ENCODE results near the gene MOSMO.

The MOSMO gene

DNA sequence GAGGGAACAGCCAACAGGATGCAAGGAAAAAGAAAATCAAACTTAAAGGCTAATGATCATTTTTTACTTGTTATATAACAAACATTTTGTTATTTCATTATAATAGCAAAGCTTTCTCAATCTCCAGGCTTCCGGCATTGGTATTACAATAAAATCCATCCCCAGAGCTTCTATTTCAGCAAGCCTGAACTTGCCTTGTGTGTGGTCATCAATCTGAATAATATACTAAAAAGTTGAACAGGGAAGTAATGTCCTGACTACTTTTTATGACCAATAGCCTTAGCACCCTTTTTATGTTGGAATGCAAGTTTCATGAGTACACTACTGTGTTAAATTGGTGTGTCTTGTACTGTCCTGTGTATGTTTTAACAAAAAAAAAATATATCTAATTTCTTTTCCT lies 57.3 kb downstream of the MOSMO start:
- no peak for DNase-seq (ENCODE audit: extremely low spot score)
- CTCF ChIA-PET = interaction anchor here (1.1 to 2.2 kb wide), 3 partner anchors 13 to 64 kb away, joined by 3 to 14 read pairs (median 4); no protein-coding TSS in a partner anchor
- POLR2A ChIA-PET = no interaction called here
- TF ChIP-seq, protein P1, sequence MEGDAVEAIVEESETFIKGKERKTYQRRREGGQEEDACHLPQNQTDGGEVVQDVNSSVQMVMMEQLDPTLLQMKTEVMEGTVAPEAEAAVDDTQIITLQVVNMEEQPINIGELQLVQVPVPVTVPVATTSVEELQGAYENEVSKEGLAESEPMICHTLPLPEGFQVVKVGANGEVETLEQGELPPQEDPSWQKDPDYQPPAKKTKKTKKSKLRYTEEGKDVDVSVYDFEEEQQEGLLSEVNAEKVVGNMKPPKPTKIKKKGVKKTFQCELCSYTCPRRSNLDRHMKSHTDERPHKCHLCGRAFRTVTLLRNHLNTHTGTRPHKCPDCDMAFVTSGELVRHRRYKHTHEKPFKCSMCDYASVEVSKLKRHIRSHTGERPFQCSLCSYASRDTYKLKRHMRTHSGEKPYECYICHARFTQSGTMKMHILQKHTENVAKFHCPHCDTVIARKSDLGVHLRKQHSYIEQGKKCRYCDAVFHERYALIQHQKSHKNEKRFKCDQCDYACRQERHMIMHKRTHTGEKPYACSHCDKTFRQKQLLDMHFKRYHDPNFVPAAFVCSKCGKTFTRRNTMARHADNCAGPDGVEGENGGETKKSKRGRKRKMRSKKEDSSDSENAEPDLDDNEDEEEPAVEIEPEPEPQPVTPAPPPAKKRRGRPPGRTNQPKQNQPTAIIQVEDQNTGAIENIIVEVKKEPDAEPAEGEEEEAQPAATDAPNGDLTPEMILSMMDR (IDR thresholded peaks at IDR 0.05; ENCODE audit: control extremely low read depth, extremely low read depth, low read depth, missing control alignments) = no peak

DNA sequence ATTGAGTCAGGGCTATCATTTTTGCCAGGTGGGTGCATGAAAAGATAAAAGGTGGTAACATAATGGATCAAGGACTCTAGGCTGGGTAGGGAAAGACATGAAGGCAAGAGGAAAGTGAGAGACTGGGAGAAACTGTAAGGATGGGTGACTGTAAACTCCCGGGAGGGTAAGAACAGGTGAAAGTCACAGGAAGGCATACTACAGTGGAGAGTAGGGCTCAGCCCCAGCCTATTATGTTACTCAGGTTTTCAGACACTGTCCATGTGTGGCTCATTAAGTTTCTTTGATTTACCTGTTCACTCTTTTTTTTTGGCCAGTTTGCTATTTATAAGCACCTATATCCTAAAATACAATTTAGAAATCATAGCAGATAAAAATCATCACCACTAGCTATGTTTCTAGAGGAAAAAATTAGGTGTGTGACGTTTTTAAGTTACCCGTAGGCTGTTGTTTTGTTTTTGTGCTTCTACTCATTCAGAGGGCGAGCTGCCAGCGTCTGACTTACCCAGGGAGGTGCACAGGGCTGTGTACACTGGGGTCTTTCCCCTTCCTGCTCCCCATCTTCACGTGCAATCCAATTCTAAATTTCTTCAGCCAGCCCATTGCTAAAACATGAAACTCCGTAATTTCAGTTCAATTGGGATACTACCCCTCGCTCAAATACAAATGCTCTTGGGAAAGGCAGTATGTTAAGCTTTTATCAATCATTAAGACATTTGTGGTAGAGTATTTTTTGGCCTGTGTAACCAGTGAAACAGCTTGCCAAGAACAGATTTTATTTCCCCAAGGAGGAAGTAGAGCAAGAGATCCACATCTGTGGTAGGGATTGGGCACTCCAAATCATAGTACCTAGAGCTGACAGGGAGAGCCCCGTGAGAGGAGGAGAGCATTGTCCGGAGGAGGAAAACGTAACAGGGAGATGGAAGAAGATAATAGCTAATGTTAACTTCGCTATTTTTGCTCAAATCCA lies 62.7 kb downstream of the MOSMO start:
- POLR2A ChIA-PET = no interaction called here
- CTCF ChIA-PET = interaction anchor here (0.9 to 3.1 kb wide), 10 partner anchors 9 to 118 kb away, joined by 3 to 15 read pairs (median 4); partner anchors contain the start of gene MOSMO
- TF ChIP-seq, protein P1 (IDR thresholded peaks at IDR 0.05; ENCODE audit: control extremely low read depth, extremely low read depth, low read depth, missing control alignments) = no peak
- DNase-seq (ENCODE audit: extremely low spot score) = no peak

DNA sequence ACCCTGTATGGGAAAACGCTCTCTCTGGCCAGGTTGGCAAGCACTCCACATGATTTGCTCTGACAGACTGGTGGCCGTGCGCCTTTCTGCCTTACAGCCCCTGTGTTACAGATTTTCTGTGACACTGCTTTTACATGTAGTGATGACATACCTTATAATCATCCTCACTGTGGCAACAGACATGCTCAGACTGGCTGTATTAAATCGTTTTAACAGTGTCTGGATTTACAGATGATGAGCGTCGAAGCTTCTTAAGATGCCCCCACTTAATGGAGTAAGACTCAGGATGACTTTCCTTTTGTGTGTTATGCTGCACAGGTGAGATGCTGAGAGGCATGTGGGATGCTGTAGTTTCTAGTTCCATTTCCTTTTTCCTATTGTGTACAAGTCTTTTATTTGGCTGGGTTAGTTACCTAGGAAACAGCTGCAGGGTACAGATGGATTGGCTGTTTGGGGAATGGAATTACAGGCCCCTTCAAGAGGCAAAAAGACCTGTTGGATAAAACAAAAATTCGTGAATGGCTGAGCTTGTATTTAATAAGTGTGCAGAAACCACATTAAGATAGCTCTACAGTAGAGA lies 63.5 kb downstream of the MOSMO start:
- CTCF ChIA-PET = interaction anchor here (0.9 to 3.1 kb wide), 11 partner anchors 9 to 117 kb away, joined by 3 to 15 read pairs (median 4); partner anchors contain the start of gene MOSMO

DNA sequence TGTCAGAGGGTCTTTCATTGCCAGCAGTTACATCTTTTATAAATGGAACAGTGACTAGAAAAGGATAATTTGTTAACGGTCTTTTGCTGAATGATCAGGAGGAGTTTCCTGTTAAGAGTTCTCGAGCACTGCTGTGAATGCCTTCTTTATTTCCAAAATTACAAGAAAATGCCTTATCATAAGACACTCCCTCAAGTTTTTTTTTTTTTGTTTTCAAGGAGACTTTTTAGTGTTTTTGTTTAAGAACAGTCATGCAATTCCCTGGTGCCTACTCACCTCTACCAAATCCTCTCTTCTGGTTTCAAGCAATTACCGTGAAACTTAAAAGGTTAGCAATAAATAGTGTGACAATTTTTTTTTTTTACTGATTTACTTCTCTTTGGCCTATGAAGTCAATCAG lies 65.4 kb downstream of the MOSMO start:
- POLR2A ChIA-PET = no interaction called here
- CTCF ChIA-PET = interaction anchor here (0.7 to 3.1 kb wide), 5 partner anchors 11 to 75 kb away, joined by 3 to 15 read pairs (median 4); no protein-coding TSS in a partner anchor
- no peak for DNase-seq (ENCODE audit: extremely low spot score)
- TF ChIP-seq, protein P1 (IDR thresholded peaks at IDR 0.05; ENCODE audit: control extremely low read depth, extremely low read depth, low read depth, missing control alignments) = no peak

More for the DNA sequence above, 63.5 kb downstream of the MOSMO start:
- TF ChIP-seq, protein P1 (IDR thresholded peaks at IDR 0.05; ENCODE audit: control extremely low read depth, extremely low read depth, low read depth, missing control alignments) = no peak
- POLR2A ChIA-PET = no interaction called here
- DNase-seq (ENCODE audit: extremely low spot score) = no peak

DNA sequence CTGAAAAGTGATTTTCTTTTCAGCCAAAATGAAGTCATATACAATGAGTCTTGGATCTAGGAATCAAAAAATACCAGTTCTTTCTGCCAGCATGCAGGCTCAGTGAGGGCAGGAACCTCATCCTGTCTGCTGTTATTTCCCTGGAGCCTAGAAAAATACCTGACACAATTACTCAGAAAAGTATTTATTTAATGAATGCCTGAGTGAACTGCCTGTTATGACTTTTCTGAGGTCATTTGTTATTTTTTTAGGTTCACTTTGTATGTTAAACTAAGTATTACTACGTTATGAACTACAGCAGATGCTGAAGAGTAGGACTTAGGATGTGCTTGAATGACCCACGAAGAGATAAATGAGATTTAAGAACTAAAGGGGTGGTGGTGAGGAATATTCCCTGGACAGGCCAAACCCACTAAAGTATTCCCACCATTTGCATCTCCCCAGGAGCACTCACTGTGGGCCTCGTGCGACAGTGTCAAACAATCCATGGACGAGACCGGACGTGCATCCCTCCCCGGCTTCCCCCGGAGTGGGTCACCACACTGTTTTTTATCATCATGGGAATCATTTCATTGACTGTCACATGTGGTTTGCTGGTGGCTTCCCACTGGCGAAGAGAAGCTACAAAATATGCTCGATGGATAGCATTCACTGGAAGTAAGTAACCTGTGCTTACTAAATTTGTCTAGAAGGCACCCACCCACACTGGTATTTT lies 67.3 kb downstream of the MOSMO start:
- no peak for DNase-seq (ENCODE audit: extremely low spot score)
- ChIA-PET CTCF (interaction anchor here (1.0 to 6.0 kb wide), 3 partner anchors 26 to 72 kb away, joined by 3 to 313 read pairs (median 47); partner anchors contain the start of genes MOSMO and PDZD9), POLR2A (no interaction called here)
- TF ChIP-seq, protein P1 (IDR thresholded peaks at IDR 0.05; ENCODE audit: control extremely low read depth, extremely low read depth, low read depth, missing control alignments) = no peak

DNA sequence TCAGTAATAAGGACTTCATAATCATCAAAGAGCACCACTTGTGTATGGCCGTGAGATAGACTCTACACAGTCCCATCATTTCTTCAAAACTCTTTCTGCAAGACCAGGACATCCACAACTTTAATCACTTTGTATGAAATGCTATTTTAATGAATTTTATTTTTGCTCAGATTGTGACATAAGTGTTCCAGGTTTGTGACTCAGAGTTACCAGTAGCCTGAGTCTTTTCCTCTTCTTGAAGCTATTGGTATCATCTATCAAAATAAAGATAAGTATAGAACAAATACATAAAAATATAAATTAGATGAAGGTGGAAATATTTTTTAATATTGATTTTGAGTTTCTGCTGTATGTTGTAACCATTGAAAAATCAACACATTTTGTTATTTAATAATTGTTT lies 67.9 kb downstream of the MOSMO start:
- POLR2A ChIA-PET = no interaction called here
- DNase-seq (ENCODE audit: extremely low spot score) = no peak
- CTCF ChIA-PET = interaction anchor here (0.9 to 6.0 kb wide), 6 partner anchors 8 to 73 kb away, joined by 3 to 313 read pairs (median 42); partner anchors contain the start of genes MOSMO and PDZD9

More for the DNA sequence above, 67.9 kb downstream of the MOSMO start:
- TF ChIP-seq, protein P1 (IDR thresholded peaks at IDR 0.05; ENCODE audit: control extremely low read depth, extremely low read depth, low read depth, missing control alignments) = no peak
